DMS153 treated with DMSO at 0.1 percent for 48 hours (cell line): ENCODE measurements around the gene SMAD4.
"Not testable (repeated sequence)": the region's sequence is repeated elsewhere in the genome, so short reads cannot be mapped to it uniquely, and the experiment has no call there.

ENCODE experiments used
- DNase-seq: peaks from one replicate; lab custom pipeline; 2025; ENCODE audit not compliant: unreplicated experiment; lab: John Stamatoyannopoulos, UW

Gene SMAD4

GRCh38 chr18:51108330-51108729 is 78.3 kb downstream of the SMAD4 start:
- no peak for DNase-seq

- no peak for DNase-seq
These were observed 80.2 kb downstream of the SMAD4 start for GRCh38 chr18:51110073-51110797.

GRCh38 chr18:51111633-51112355 is 81.8 kb downstream of the SMAD4 start:
- not testable (repeated sequence) for DNase-seq

- DNase-seq, result not testable (repeated sequence)
These were observed 87.0 kb downstream of the SMAD4 start for GRCh38 chr18:51116996-51117395.

- DNase-seq, result not testable (repeated sequence)
These were observed 89.5 kb downstream of the SMAD4 start for GRCh38 chr18:51119561-51119960.

GRCh38 chr18:51119976-51120375 is 90.0 kb downstream of the SMAD4 start:
- DNase-seq, result not testable (repeated sequence)

GRCh38 chr18:51120809-51121596 is 91.0 kb downstream of the SMAD4 start:
- no peak for DNase-seq

- DNase-seq, result no peak
These were observed 91.5 kb downstream of the SMAD4 start for GRCh38 chr18:51121597-51121857.

- no peak for DNase-seq
These were observed 92.4 kb downstream of the SMAD4 start for GRCh38 chr18:51122266-51123045.

GRCh38 chr18:51123046-51123395 is 93.0 kb downstream of the SMAD4 start:
- no peak for DNase-seq

GRCh38 chr18:51123481-51123880 is 93.5 kb downstream of the SMAD4 start:
- no peak for DNase-seq

GRCh38 chr18:51123936-51124486 is 94.0 kb downstream of the SMAD4 start:
- no peak for DNase-seq

- DNase-seq, result no peak
These were observed 96.0 kb downstream of the SMAD4 start for GRCh38 chr18:51125976-51126375.

- DNase-seq, result no peak
These were observed 97.7 kb downstream of the SMAD4 start for GRCh38 chr18:51127664-51128063.

- DNase-seq, result no peak
These were observed 98.5 kb downstream of the SMAD4 start for GRCh38 chr18:51128533-51128932.

- DNase-seq, result no peak
These were observed 102.4 kb downstream of the SMAD4 start for GRCh38 chr18:51132256-51132935.

GRCh38 chr18:51133580-51134160 is 103.7 kb downstream of the SMAD4 start:
- no peak for DNase-seq
